Daoy (cell line): ENCODE measurements around the gene NDUFAF3. TPM values are rescaled to one million over a fixed set of nuclear protein-coding genes. Genes with fewer than 3 reads are reported as not detected.

Experiments
- DNase-seq: peaks from one replicate; pipeline ENCODE4 v3.0.0-alpha.2; 2015; ENCODE audit warnings: low read depth
- total RNA-seq: library from RNA; depleted of rRNA; stranded (reverse); fragments of >200 nt; shearing (Covaris generic); gene quantifications from 2 replicates; pipeline ENCODE4 v1.2.3, GENCODE V29; 2014; rRNA removed

The NDUFAF3 gene, protein sequence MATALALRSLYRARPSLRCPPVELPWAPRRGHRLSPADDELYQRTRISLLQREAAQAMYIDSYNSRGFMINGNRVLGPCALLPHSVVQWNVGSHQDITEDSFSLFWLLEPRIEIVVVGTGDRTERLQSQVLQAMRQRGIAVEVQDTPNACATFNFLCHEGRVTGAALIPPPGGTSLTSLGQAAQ
- total RNA-seq: 60.1 and 65.4 TPM in 2 replicates

GRCh38 chr3:49021813-49022687 lies at the start of gene NDUFAF3:
NDUFAF3 (plus strand) TSS chr3:49022121; CDS start chr3:49022145, 24 bp downstream.
- DNase-seq: peak; percentile 94

DNA sequence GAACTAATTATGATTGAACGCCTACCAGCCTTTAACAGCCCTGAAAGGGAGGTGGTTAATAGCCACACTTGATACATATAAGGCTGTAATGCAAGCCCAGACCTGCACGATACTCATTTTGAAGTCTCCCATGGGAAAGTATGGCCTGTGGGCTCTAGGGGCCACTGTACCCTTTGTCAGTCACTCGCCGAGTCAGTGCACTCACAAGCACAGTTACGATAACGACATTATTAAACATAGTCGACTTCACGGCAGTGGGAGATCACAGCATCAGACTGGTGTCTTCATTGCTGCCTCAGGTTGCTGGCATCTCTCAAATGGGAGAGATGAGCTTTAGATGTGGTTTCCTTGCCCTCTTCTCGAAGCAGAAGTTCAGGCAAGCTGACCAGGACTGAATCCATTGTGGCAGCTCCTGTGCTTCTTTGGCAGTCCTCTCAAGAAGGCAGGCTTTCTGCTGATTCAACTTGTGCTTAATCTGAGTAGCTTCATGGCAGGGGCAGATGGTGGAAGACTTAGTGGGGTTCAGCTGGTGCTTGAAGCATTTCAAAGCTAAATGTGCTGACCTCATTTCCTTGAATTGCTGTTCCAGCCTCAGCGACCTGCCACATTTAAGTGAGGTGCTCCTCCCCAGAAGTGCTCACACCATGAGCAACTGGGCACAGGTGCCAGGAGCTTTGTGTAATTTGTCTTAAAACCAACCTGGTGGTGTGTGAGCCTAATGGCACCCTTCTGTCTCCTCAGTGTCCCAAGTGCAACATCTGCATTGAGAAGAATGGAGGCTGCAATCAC lies 47.7 kb upstream of the NDUFAF3 start:
- no peak for DNase-seq

DNA sequence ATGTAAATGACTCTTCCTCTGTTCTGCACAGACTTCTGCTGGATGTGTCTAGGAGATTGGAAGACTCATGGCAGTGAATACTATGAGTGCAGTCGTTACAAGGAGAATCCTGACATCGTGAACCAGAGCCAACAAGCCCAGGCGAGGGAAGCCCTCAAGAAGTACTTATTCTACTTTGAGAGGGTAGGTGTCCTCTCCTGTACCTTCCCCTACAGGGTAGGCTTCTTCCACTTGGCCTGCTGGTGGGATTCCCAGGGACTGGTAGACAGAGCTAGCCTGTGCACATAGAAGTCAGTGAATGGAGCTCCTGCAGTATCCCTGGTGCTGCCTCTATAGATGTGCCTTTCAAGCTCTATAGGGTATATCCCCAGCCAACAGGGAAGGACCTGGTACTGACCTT lies 42.5 kb upstream of the NDUFAF3 start:
- no peak for DNase-seq

DNA sequence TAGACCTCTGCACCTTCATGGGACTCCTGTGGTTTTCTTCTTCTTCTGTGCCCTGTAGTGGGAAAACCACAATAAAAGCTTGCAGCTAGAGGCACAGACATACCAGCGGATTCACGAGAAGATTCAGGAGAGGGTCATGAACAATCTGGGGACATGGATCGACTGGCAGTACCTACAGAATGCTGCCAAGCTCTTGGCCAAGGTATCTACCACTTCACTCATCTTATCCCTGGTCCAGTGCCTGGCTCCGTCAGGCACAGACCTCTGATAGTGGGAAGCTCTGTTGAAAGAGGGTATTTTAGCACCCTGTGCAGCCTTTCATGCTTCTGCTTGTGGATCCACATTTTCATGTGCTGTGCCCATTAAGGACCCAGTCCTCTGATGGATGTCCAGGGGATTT lies 41.6 kb upstream of the NDUFAF3 start:
- no peak for DNase-seq

DNA sequence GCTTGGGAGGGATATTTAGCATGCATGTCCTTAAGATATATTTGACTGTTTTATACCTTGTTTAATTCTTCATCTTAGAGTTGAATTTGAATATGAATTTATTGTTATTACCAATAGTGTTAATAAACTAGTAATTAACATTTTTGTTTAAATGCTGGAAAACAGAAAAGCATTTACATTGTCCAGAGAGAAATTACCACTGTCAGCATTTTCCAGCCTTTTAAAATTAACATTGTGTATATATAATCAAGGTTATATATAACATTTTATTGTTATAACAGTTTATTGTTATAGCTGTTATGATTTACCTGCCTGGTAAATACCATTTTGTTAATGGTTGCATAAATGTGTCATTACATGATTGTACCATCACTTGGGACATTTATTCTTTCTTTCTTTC lies 39.9 kb upstream of the NDUFAF3 start:
- DNase-seq: no peak

- no peak for DNase-seq
Measured at GRCh38 chr3:48982686-48983085, 39.2 kb upstream of the NDUFAF3 start.

- no peak for DNase-seq
Measured at GRCh38 chr3:48983096-48983495, 38.8 kb upstream of the NDUFAF3 start.

GRCh38 chr3:48984663-48985062 lies 37.3 kb upstream of the NDUFAF3 start:
- DNase-seq: no peak

DNA sequence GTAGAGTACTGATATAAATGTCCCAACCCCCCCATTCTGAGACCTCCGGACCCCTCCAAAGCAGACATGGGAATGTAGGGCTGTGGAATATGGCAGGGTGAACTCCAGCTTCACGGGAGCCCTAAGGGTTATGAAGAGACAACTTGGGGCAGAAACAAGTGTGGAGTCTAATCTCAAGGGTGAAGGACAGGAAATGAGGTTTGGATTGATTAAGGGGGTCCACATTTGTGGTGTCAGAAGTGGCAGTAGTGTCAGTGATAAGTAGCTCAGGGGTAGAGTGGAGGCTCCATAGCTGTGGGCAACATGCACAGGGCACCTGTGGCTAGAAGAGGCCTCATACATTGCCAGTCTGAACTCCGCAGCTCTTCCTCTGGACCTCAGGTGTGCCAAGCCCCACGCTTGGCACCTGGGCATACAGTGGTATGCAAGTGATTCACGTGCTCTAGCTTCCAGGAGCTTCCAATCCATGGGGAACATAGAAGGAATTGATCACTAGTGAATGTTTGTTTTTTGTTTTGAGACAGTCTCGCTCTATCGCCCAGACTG lies 36.0 kb upstream of the NDUFAF3 start:
- DNase-seq: no peak

- DNase-seq: no peak
Measured at GRCh38 chr3:48989126-48989795, 32.7 kb upstream of the NDUFAF3 start.

- peak; percentile 92 for DNase-seq
Measured at GRCh38 chr3:48989796-48990635, 31.9 kb upstream of the NDUFAF3 start, which contains the start of gene P4HTM. P4HTM (plus strand) TSS chr3:48990241; CDS start chr3:48990257, 16 bp downstream.

DNA sequence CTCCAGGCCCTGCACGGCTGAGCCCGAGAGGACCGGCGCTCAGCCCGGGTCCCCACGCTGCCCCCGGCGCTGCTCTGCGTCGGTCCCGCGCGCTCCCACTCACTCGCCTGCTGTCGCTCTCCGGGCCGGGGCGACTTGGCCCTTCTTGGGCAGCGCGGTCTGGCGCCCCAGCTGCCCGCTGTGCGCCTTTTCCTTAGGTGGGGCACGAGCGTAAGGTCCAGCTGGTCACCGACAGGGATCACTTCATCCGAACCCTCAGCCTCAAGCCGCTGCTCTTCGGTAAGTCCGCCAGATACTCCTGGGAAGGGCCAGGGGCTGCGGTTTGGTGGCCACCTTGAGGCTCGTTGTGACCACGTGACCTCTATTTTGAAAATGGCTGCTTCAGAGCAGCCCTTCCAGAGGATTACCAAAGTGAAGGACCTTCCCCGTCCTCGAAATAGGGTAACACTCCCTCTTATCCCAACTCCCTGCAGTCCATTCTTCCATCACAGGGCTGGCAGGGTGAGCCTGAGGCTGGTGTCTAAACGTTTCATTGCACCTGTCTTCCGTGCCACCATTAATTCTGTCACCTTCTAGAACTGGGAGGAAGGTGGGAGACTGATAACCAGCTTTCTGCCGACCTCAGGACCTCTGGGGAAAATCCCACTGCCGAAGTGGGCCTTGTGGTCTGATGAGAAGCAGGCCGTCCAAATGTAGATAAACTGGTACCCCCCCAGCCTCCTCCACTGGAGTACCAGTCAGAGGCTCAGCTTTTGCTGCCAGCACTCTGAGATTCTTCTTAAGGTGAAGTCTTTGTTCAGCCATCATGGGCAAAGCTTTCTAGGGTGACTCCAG lies 31.1 kb upstream of the NDUFAF3 start:
- DNase-seq: no peak

GRCh38 chr3:48991851-48992545 lies 29.9 kb upstream of the NDUFAF3 start:
- no peak for DNase-seq

DNA sequence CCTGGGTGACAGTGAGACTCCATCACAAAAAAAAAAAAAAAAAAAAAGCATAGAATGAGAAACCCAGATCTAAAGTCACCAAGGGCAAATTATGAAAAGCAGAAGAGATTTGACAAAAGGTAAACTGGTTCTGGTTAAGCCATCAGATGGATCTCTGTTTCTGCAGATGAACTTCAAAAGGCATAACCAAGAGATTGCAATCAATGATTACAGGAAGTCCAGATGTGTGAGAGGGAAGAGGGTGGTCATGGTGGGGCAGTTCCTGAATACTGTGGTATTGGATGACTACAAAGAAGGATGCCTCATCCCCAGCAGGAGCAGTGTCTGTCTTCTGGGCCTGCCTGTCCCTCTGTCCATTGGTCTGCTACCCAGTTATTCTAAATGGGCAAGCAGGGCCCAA lies 28.1 kb upstream of the NDUFAF3 start:
- DNase-seq: no peak

DNA sequence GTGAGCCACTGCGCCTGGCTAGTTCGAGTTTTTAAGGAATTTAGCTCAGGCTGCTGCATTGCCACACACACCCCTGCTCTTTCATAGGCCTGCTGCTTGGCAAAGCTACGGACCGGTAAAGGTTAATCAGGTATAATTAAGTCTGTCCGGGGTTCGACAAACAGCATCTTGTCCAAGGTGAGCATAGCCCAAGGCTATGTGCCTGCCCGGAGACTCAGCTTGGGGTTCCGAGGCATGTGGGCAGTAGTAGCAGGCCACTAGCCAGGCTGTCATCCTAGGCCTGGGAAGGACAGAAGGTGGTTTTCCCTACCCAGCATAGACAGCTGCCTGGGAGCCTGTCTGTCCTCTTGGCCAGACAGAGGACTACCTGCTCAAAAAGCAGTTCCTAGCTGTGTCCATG lies 25.3 kb upstream of the NDUFAF3 start:
- DNase-seq: no peak

- no peak for DNase-seq
Measured at GRCh38 chr3:48997102-48997635, 24.8 kb upstream of the NDUFAF3 start.

- no peak for DNase-seq
Measured at GRCh38 chr3:48997714-48998637, 23.9 kb upstream of the NDUFAF3 start.
